ENCODE data around the gene TCP10L. TPM values are rescaled to one million over a fixed set of nuclear protein-coding genes. Genes with fewer than 3 reads are reported as not detected.

The TCP10L gene
- total and polyA plus RNA-seq, 3 donors from 2014 or later, result 81.3 to 350 (median 107) TPM

DNA sequence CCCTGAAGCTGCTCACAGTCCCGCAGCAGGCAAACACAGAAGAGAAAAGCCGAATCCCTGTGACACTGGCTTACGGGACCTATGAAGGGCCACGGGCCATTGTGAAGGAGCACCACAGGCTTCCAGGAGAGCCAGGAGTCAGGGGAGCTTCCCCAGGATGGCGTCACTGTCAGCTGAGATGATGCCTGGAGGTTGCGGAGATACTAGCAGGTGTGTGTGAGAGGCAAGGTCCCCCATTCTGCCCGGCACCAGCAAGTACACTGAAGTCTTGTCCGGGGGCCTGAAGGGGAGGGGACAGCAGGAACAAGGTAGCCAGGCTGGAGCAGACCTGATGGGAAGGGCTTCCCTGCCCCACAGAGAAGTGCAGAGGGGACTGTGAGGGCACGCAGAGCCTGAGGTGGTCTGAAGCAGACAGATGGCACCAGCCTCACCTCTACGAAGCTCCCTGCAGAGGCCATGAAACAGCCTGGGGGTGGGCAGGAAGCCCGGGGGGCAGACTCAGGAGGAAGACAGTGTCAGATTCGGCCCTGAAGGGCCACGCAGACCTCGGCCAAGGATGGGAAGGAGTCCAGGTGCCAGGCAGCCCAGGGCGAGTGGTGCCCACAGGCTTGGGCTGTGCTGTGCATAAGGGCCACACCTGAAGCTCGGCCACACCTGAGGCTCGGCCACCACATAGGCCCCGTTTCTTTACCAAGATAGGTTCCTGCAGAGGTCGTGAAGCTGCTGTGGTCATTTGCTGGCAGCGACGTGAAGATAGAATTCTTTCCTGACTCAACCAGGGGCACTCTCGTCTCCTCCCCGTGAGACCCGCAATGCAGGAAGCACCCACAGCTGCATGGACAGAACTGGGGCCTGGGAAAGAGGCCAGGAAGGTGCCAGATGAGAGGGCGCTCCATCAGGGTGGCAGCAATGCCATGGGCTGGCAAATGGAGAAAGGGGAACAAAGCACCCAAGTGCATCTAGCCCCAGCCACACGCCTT lies 10.1 kb downstream of the TCP10L start:
- intact Hi-C loops (cut with DNase I; ENCODE audit: low total_unique reads), result no loop called here
- Histone ChIP-seq H3K27me3 (no peaks in the 10 kb centered on the region), H3K4me3 (no peak overlapping the region), H3K4me1 (no peaks in the 10 kb centered on the region), H3K36me3 (ENCODE audit: low read depth, missing control alignments) (no peaks in the 10 kb centered on the region), H3K9me3 (no peaks in the 10 kb centered on the region), H3K27ac (no peak overlapping the region)
- TF ChIP-seq POLR2A (IDR thresholded peaks at IDR 0.05), result no peak
- TF ChIP-seq, protein P1, sequence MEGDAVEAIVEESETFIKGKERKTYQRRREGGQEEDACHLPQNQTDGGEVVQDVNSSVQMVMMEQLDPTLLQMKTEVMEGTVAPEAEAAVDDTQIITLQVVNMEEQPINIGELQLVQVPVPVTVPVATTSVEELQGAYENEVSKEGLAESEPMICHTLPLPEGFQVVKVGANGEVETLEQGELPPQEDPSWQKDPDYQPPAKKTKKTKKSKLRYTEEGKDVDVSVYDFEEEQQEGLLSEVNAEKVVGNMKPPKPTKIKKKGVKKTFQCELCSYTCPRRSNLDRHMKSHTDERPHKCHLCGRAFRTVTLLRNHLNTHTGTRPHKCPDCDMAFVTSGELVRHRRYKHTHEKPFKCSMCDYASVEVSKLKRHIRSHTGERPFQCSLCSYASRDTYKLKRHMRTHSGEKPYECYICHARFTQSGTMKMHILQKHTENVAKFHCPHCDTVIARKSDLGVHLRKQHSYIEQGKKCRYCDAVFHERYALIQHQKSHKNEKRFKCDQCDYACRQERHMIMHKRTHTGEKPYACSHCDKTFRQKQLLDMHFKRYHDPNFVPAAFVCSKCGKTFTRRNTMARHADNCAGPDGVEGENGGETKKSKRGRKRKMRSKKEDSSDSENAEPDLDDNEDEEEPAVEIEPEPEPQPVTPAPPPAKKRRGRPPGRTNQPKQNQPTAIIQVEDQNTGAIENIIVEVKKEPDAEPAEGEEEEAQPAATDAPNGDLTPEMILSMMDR (IDR thresholded peaks at IDR 0.05), result no peak
- no peak for DNase-seq
- 91 to 92% methylated on average over 20 to 25 of the region's 26 CpGs for WGBS, 2 donors

DNA sequence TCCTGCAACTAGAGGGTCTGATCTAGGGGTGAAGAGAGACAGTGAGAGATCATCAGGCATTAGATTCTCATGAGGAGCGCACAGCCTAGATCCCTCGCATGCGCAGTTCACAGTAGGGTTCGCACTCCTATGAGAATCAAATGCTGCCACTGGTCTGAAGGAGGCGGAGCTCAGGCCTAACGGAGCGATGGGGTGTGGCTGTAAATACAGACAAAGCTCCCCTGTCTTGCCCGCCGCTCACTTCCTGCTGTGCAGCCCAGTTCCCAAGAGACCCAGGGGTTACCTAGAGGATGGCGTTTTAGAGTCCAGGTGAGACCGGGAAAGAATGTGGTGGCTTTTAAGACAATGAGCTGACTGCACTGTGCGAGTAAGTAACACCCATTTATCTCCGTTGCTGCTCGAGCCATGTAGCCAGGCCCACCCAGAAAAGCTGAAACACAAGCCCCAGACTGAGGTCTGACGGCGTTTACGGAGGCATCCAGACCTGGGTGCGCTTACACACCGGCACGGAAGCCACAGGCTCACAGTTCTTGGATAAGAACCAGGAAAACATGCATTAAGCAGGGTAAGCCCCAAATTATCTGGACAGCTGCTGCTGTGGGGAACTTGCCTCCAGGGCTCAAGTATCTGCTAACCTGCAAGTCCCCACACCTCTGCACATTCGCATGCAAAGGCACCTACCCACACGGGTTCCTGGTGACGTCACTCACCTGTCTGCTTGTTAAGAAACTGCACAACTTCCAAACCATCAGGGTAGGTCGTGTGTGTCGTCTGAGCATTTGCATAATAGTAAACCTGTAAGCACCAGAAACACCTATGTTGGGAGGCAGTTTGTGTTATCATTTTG lies 12.5 kb downstream of the TCP10L start:
- Histone ChIP-seq H3K9me3 (no peaks in the 10 kb centered on the region), H3K27ac (no peak overlapping the region), H3K27me3 (no peaks in the 10 kb centered on the region), H3K36me3 (ENCODE audit: low read depth, missing control alignments) (no peaks in the 10 kb centered on the region), H3K4me1 (peaks cover 6% of the 10 kb centered on the region), H3K4me3 (no peak overlapping the region)
- no peak for DNase-seq
- WGBS, 2 donors, result 68 to 70% methylated on average over 20 to 25 of the region's 25 CpGs
- TF ChIP-seq, protein P1 (IDR thresholded peaks at IDR 0.05), result no peak
- no peak for TF ChIP-seq POLR2A (IDR thresholded peaks at IDR 0.05)
- intact Hi-C loops (cut with DNase I; ENCODE audit: low total_unique reads), result no loop called here

DNA sequence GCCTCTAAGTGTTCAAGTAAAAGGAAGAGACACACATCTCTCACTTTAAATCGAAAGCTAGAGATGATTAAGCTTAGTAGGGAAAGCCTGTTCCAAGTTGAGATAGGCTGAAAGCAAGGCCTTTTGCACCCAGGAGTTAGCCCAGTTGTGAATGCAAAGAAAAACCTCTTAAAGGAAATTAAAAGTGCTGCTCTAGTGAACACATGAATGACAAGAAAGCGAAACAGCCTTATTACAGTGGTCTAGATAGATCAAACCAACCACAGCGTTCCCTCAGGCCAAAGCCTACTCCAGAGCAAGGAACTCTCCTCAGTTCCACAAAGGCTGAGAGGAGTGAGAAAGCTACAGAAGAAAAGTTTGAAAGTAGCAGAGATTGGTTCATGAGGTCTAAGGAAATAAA lies 14.9 kb downstream of the TCP10L start:
- peaks cover 6% of the 10 kb centered on the region for H3K4me1 ChIP-seq
- H3K27ac ChIP-seq, result no peak overlapping the region
- no peaks in the 10 kb centered on the region for H3K9me3 ChIP-seq
- TF ChIP-seq, protein P1 (IDR thresholded peaks at IDR 0.05), result no peak
- TF ChIP-seq POLR2A (IDR thresholded peaks at IDR 0.05), result no peak
- no peak overlapping the region for H3K4me3 ChIP-seq
- no peaks in the 10 kb centered on the region for H3K36me3 ChIP-seq (ENCODE audit: low read depth, missing control alignments)
- intact Hi-C loops (cut with DNase I; ENCODE audit: low total_unique reads), result no loop called here
- WGBS, 2 donors, result 80 to 86% methylated on average over 3 of the region's 3 CpGs
- DNase-seq, result no peak
- no peaks in the 10 kb centered on the region for H3K27me3 ChIP-seq

DNA sequence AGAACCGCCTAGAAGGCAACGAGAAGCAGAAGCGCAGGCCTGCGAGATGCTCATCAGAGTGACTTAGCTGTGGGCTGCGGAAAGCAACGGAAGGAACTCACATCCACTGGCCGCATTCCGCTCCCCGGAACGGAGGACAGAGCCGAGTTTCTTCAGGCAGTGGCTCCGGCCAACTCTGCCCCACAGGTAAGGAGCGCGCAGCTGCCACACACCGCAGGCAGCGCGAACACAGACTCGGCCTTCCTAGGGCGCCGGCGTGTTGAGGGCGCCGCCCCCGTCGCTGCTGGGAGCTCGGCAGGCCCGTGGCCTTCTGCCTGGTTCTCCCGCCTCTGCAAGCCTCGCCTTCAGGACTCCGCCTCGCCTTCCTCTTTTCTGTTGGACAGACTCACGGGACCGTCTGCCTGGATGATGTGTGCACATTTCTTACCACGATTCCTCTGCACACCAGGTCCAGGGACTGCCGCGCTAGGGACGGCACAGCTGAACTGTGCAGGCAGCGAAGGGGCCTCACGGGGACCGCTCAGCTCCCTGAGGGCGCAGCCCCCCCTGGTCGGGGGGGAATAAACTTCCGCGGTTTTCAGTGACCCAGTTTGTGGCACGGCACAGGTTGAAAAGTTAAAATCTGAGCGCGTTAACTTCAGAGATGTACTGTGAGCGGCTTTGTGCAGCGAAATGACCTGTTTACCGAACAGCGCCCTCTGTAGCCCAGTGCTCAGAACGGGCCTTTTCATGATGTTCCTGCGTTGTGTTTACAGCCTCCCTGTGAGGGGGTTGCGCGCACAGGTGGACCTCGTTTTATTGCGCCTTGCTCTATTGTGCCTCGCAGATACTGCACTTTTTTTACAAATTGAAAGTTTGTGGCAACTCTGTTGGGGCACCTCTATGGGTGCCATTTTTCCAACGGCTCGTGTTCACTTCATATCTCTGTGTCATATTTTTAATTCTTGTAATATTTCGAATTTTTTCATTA lies 15.8 kb downstream of the TCP10L start:
- intact Hi-C loops (cut with DNase I; ENCODE audit: low total_unique reads), result loop anchor here (10.0 kb wide), 1 partner anchor 165 kb away; no protein-coding TSS in a partner anchor
- WGBS, 2 donors, result 3% methylated on average over 27 to 61 of the region's 61 CpGs
- peak; percentile 91 for DNase-seq

More for the DNA sequence above, 15.8 kb downstream of the TCP10L start:
- H3K9me3 ChIP-seq, result no peaks in the 10 kb centered on the region
- H3K27ac ChIP-seq, result peak overlapping the region; percentile 77 to 88
- no peaks in the 10 kb centered on the region for H3K27me3 ChIP-seq
- no peak for TF ChIP-seq POLR2A (IDR thresholded peaks at IDR 0.05)
- TF ChIP-seq, protein P1 (IDR thresholded peaks at IDR 0.05), result peak; percentile 75 to 77 (median 76)
- peak overlapping the region; percentile 43 to 75 for H3K4me3 ChIP-seq
- H3K4me1 ChIP-seq, result peaks cover 6% of the 10 kb centered on the region
- H3K36me3 ChIP-seq (ENCODE audit: low read depth, missing control alignments), result no peaks in the 10 kb centered on the region
